Testis (tissue), 2 donors: Measurements from ENCODE around the gene DNAI1.

Source experiments
- POLR2A ChIP-seq: fragments of 450-650 bp; IDR thresholded peaks from one replicate; pipeline ENCODE4 v1.6.1; 2017; ENCODE audit warnings: antibody characterized with exemption, mild to moderate bottlenecking, moderate library complexity
- TF ChIP-seq, protein P1 (sequence below), 3 experiments: fragments of 450-650 bp in 2 of 3; fragments of 200-600 bp in 1 of 3; sonication (generic) in 1 of 3; IDR thresholded peaks; one replicate each; pipeline ENCODE4 v1.5.1; 2016 to 2019; ENCODE audit warnings: antibody characterized with exemption in 3 of 3, mild to moderate bottlenecking in 2 of 3, moderate library complexity in 1 of 3

DNA sequence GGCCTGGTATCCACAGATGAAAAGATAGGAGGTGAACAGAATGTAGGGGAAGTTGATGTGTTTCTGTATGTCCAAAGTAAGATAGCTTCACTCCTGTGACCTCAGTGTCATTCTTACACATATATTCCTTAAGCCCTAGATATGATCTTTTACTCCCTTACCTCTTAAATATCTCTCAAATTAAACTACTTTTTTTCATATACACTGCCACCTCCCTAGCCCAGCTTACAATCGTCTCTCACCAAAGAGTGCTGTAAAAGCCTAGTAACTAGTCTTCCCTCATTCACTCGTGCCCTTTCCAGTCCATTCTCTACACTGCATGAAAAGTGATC lies 5.3 kb downstream of the DNAI1 start:
- no peak for TF ChIP-seq POLR2A
- TF ChIP-seq, protein P1, sequence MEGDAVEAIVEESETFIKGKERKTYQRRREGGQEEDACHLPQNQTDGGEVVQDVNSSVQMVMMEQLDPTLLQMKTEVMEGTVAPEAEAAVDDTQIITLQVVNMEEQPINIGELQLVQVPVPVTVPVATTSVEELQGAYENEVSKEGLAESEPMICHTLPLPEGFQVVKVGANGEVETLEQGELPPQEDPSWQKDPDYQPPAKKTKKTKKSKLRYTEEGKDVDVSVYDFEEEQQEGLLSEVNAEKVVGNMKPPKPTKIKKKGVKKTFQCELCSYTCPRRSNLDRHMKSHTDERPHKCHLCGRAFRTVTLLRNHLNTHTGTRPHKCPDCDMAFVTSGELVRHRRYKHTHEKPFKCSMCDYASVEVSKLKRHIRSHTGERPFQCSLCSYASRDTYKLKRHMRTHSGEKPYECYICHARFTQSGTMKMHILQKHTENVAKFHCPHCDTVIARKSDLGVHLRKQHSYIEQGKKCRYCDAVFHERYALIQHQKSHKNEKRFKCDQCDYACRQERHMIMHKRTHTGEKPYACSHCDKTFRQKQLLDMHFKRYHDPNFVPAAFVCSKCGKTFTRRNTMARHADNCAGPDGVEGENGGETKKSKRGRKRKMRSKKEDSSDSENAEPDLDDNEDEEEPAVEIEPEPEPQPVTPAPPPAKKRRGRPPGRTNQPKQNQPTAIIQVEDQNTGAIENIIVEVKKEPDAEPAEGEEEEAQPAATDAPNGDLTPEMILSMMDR (IDR thresholded peaks at IDR 0.05), result no peak
